ENCODE results near the gene CTSF. TPM values are rescaled to one million over a fixed set of nuclear protein-coding genes. Genes with fewer than 3 reads are reported as not detected.
A peak's percentile ranks its signal among the peaks of the same experiment; 100 is the strongest.

CTSF gene
- total RNA-seq, 1 donor from 2014 or later, result 59.3 TPM

DNA sequence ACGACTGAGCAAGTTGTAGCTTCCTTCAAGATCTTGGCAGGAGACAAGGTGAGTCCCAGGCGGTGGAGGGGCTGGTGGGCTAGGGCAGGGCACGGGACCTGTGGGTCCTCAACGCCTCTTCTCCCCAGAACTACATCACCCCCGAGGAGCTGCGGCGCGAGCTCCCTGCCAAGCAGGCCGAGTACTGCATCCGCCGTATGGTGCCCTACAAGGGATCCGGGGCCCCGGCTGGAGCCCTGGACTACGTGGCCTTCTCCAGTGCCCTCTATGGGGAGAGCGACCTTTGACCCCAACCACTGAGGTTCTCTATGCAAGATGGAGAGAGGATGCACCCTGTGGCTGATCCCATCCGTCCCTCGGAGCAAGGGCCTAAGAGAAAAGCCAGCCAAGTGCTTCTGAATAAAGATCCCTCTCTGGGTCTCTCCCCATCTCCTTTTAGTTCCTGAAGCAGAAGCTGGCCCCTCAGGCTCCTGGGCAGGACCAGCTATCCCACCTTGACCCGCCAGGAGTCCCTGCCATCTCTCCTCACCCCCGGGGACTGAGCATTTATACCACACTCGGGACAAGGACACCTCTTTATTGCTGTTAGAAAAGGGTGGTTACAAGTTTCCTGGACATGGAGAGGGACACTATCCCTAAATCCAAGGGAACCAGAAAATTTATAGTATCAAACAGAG is 5.4 kb downstream of the CTSF start:
- intact Hi-C loops (cut with DNase I), result no loop called here
- no peak for ATAC-seq (ENCODE audit: poor library complexity)
- DNase-seq, result no peak

DNA sequence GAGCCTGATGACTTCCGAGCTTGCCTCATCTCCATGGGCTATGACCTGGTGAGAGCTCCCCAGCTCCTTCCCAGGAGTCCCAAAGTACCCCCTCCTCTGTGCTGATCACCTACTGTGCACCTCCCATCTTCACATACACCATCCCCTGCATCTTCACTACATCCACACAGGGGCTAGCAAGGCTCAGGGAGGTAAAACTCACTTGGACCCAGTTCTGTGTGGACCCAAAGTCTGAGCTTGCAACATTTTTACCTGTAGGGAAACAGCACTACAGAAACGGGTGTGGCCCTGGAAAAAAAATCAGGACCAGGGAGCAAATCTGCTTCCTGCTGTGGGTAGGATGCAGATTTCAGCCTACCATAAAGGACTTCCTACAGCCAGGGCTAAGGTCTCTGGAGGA is 6.1 kb downstream of the CTSF start:
- intact Hi-C loops (cut with DNase I), result no loop called here
- ATAC-seq (ENCODE audit: poor library complexity) (no peak), DNase-seq (no peak)

DNA sequence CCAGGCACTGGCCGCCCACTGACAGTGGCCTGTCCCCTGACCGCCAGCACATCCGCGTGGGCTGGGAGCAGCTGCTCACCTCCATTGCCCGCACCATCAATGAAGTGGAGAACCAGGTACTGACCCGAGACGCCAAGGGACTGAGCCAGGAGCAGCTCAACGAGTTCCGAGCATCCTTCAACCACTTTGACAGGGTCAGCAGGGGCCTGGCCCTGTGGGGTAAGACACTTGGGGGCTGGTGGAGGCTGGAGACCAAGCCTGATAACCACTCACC is 6.5 kb downstream of the CTSF start:
- ATAC-seq (ENCODE audit: poor library complexity), result no peak
- DNase-seq, result no peak
- intact Hi-C loops (cut with DNase I), result no loop called here

DNA sequence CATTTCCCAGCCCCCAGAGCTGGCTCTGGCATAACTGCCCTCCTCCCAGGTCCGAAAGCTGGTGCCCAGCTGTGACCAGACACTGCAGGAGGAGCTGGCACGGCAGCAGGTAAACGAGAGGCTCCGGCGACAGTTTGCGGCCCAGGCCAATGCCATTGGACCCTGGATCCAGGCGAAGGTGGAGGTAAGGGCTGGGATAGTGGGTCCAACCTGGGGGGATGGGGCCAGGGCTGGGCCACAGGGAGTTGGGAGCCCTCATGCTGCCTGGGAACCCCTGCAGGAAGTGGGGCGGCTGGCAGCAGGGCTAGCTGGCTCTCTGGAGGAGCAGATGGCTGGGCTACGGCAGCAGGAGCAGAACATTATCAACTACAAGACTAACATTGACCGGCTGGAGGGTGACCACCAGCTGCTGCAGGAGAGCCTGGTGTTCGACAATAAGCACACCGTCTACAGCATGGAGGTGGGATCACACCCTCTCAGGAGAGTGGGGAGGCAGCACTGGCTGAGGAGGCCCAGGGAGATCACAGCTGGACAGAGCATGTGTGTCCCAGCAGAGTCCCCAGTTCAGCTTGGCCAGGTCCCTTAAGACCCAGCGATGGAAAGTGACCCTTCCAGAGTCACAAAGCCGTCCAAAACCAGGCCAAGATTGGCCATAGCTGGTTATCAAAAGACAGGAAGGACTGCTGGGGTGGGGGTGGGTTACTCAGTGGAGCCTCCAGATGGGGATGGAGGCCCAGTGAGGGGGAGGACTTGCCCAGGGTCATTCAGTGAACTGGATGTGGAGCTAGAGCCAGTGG is 7.0 kb downstream of the CTSF start:
- intact Hi-C loops (cut with DNase I), result no loop called here
- ATAC-seq (ENCODE audit: poor library complexity), result no peak
- no peak for DNase-seq

DNA sequence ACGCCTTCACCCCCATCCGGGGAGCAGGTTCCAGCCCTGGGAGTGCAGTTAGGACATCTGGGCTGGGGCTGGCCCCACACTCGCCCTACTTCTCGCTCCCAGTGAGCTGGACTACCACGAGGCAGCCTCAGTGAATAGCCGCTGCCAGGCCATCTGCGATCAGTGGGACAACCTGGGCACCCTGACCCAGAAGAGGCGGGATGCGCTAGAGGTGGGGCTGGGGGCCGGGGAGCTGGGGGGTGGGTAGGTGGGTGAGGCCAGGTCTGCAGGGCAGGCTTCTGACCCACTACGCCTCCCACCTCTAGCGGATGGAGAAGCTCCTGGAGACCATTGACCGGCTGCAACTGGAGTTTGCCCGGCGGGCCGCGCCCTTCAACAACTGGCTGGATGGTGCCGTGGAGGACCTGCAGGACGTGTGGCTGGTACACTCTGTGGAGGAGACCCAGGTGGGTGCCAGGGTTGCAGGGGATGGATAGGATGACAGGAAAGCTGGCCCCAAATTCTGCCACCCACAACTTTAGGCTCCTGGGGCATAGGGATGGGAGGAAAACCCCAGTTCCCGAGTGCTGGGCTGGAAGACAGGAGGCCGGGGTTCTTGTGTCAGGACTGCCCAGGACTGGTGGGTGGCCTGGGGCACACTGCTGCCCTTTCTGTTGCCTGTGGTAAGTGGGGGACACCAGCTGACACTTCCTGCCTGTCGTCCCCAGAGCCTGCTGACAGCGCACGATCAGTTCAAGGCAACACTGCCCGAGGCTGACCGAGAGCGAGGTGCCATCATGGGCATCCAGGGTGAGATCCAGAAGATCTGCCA is 8.3 kb downstream of the CTSF start:
- intact Hi-C loops (cut with DNase I), result no loop called here
- DNase-seq (no peak), ATAC-seq (ENCODE audit: poor library complexity) (no peak)

DNA sequence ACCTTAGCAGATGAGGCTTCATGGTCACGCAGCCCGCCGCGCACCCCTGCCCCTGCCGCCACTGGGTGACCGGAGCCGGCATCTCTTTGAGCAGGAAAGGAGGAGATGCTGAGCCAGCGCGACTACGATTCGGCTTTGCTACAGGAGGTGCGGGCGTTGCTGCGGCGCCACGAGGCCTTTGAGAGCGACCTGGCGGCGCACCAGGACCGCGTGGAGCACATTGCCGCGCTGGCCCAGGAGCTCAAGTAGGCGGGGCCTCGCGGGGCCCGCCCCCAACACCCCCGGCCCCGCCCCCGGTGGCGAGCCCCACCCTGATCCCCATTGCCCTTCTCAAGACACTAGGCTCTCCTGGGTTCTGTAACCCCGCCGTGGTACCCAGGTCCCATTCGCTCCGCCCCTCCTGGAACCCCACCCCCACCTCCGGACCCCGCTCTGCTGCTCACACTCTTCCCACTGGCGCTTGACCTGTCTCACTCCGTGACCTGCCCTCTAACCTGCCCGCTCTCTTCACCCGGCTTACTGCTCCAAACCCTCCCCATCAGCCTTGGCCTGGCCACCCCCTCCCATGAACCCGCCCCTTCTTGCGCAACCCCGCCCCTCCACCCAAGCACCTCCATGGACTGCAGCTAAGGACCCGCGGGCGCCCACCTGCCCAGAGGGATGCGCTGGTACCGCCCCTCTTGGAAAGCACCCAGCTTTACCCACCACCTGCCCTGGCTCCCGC is 9.1 kb downstream of the CTSF start:
- peak; percentile 66 for DNase-seq
- intact Hi-C loops (cut with DNase I), result no loop called here

DNA sequence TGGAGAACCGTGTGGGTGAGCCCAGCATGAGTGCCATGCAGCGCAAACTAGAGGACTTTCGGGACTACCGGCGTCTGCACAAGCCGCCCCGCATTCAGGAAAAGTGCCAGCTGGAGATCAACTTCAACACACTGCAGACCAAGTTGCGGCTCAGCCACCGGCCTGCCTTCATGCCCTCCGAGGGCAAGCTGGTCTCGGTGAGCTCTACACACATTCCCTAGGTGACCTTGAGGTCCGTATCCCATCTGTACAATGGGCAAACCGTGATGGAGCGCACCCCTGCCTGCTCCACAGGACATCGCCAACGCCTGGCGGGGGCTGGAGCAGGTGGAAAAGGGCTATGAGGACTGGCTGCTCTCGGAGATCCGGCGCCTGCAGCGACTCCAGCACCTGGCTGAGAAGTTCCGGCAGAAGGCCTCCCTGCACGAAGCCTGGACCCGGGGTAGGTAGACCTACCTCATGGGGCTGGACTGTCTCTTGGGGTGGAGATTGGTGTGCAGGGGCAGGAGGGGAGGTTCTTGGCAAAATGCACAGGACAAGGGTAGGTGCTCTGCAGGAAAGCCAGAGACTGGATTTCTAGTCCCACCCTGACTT is 10.6 kb downstream of the CTSF start:
- no peak for ATAC-seq (ENCODE audit: poor library complexity)
- intact Hi-C loops (cut with DNase I), result no loop called here
- DNase-seq, result no peak

More for the DNA sequence above, 9.1 kb downstream of the CTSF start:
- ATAC-seq (ENCODE audit: poor library complexity), result peak; percentile 44

DNA sequence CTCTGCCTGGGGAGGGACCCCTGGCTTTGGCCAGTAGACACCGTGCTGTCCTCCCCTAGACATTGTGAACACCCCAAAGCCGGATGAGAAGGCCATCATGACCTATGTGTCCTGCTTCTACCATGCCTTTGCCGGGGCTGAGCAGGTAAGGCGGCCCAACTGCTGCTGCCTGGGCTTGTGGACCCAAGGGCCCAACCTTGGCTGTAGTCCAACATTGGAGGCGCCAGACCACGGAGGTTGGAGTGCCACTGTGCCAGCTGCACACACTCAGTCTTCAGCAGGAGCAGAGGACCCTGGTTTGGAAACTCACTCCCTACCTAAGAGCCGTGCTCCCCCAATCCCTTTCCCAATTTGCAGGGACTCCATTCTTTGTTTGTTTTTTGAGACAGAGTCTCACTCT is 12.3 kb downstream of the CTSF start:
- no peak for DNase-seq
- intact Hi-C loops (cut with DNase I), result no loop called here
- ATAC-seq (ENCODE audit: poor library complexity), result no peak

DNA sequence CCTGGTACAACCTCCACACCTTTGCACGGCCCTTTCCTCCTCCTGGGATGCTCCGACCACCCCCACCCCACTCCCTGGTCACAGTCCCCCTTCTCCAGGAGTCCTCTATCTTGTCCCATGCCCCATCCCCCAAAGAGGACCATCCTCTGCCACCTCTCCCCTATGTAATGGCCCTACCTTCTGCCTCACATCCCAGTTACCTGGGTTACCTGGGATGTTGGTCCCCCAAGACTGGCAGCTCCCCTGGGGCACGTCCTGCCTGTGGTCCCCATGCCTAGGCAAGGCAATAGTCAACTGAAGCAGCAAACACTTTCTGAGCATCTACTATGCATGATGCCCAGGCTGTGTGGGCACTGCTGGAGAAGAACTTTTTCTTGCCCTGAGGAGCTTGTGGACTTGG is 13.0 kb downstream of the CTSF start:
- DNase-seq (no peak), ATAC-seq (ENCODE audit: poor library complexity) (no peak)
- intact Hi-C loops (cut with DNase I), result no loop called here

DNA sequence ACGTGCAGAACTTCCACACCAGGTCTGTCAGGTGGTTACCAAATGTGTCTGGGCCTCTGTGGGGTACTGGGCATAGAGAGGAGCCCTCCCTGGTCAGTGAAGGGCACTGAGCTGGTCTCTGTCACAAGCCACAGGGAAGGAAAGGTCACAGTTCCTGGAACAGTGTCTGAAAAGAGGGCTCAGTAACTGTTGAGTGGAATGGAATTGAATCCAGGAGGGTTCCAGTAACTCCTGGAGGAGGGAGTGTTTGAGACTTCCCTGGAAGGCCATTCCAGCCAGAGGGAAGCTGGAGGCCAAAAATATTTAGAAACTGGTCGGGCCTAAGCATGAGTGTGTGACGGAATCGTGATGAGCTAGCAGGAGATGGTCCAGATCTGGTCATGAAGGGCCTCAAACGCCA is 13.8 kb downstream of the CTSF start:
- no peak for DNase-seq
- intact Hi-C loops (cut with DNase I), result no loop called here
- no peak for ATAC-seq (ENCODE audit: poor library complexity)

DNA sequence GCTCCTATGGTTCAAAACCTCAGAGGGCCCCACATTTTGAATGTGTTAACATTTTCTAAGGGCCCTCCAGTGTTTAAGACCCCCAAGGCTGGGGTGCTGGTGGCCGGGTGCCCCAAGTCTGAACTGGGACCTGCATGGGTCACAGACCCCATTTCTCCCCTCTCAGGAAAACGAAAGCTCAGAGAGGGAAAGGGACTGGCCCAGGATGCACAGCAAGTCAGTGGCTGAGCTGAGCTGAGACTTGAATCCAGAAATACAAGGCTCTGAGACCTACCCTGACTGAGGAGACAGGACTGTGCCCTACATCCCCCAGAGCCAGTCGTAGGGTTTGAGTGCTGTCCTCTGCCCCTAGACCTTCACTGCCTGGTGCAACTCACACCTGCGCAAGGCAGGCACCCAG is 17.5 kb downstream of the CTSF start:
- DNase-seq (no peak), ATAC-seq (ENCODE audit: poor library complexity) (no peak)
- intact Hi-C loops (cut with DNase I), result no loop called here

DNA sequence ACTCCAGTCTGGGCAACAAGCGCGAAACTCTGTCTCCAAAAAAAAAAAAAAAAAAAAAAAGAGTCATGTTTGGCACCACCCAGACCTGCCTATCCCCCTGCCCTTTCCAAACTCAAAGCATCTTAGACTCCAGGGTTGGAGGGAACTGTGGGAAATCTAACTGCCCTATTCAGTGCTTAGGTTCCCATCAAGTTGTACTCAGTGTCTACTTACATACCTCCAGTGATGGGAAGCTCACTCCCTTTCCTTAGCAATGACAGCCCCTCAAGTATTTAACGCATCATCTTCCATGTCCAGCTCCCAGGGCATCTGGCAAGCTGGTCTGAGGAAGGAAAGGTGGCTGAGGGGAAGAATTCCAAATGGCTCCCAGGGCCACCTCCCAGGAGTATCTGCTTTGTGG is 18.7 kb downstream of the CTSF start:
- intact Hi-C loops (cut with DNase I), result no loop called here
- ATAC-seq (ENCODE audit: poor library complexity) (no peak), DNase-seq (no peak)

DNA sequence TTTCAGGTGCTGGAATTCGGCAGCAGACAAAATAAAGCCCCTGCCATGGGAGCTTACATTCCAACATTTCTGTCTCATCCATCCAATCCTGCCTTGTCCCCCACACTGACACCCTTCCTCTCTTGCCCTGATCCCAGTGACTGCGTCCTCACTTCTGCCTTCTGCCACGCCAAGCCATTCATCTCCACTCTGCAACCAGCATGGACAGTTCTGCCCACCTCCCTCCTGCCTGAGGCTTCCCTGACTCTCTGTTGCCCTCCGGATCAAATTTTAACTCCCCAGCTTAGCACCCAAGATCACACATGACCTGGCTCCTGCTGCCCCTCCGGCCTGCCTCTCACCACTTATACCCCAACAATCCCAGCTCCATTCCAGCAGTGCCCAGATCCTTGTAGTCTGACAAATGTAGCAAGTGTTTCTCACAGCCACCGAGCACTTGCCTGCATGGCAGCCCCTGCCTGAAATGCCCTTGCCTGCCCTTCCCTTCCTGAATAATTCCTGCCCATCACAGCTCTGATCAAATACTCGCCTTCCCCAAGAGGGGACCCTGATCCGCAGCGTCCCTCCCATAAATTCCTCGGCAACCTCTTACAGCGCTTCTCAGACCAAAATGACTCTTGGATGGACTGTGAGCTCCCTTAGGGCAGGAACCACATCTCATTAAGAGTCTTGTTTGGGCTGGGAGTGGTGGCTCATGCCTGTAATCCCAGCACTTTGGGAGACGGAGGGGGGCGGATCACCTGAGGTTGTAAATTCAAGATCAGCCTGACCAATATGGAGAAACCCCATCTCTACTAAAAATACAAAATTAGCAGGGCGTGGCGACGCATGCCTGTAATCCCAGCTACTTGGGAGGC is 19.4 kb downstream of the CTSF start:
- intact Hi-C loops (cut with DNase I), result no loop called here
- DNase-seq (no peak), ATAC-seq (ENCODE audit: poor library complexity) (no peak)

DNA sequence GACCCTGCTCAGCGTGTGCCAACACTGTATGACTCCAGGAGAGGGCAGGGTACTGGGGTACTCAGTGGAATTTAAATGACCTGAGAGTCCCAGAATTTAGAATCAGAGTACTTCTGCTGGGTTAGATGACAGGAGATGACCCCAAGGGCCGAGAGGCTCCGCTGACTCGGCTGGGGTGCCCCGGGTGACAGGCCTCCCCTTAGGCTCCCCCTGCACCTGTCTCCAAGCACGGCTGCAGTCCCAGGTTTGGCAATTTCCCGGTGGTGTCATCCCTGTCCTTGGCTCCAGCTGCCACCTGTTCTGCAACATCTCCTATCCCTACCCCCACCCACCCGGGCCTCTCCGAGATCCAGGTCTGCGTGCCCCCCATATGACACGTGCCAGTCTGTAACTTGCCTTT is 20.4 kb downstream of the CTSF start:
- ATAC-seq (ENCODE audit: poor library complexity), result no peak
- DNase-seq, result no peak
- intact Hi-C loops (cut with DNase I), result no loop called here

DNA sequence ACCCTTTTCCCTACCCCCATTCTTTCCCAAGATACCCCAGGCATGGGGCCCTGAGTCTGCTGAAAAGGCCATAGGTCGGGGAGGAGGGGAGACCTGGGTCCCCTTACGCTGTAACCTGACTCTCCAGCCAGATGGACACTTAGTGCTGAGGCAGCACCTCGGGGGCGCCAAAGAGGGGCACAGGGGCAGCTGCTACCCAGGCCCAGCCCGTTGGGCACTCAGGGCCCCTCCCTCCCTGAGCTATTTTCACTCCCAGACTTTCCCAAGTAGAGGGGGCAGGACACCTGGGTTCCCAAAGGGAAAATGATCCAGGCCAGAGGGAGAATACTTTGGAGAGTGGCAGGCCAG is 20.8 kb downstream of the CTSF start:
- ATAC-seq (ENCODE audit: poor library complexity) (no peak), DNase-seq (no peak)
- intact Hi-C loops (cut with DNase I), result no loop called here

DNA sequence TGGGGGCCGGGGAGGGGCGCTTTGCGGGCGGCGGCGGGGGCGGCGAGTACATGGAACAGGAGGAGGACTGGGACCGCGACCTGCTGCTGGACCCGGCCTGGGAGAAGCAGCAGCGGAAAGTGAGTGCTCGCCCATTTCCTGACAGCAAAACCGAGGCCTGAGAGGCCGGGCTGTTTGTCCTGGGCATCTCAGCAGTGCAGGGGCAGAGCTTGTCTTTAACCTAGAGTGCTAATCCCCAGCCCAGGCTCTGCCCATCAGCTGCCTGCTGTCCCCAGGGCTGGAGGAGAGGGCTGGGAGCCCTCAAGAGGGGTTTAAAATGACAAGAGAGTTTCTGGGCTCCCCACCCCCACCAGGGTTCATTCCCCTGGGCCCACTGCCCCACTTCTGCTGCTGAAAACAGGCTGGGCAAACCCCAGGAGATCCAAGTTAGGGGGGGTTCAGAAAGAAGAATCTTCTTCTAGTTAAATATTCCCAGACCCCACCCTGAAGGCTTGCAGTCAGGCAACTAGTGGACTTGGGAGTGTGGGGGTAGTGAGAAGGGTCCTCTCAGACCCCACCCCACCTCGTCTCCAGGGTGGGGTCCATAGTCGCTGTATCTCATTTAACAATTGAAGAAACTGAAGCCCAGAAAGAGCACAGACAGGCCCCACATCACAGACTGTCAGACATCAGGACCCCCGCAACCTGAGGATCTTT is 21.3 kb downstream of the CTSF start:
- no peak for ATAC-seq (ENCODE audit: poor library complexity)

DNA sequence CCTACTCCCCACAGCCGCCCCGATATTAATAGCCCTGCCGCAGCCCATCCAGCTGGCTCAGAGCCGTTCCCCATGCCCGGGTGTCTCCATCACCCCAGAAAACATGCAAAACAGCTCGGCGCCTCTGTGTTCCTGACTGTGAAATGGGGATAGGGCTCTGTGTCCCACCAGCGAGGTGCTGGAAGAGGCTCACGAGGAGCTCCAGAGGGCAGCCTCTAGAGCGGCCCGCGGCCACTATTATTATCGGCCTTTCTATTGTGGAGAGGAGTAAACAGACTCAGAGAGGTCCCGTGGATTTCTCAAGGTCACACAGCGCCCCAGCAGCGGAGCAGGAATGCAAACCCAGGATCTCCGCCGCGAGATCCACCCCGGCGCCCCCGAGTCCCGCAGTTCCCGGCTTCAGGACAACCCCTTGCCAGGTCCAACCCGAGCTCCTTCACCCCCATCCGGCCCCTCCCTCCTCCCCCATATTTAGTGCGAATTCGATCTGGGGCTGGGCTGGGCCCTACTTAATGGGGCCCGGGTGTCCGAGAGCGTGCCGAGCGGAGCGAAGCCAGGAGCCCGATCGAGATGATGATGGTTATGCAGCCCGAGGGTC is 21.9 kb downstream of the CTSF start, which contains the start of gene ACTN3:
Gene ACTN3 (plus strand): TSS at position 536 of the 598 bp plus-strand sequence. CDS start 35 bp downstream, at position 571.
- DNase-seq, result peak; percentile 68
- intact Hi-C loops (cut with DNase I), result no loop called here
- peak; percentile 40 for ATAC-seq (ENCODE audit: poor library complexity)

More for the DNA sequence above, 21.3 kb downstream of the CTSF start:
- DNase-seq, result no peak
- intact Hi-C loops (cut with DNase I), result no loop called here

Data from Right ventricle myocardium superior (tissue), 1 donor.